ENCODE results near the gene FAAP100.

GRCh38 chr17:81590121-81590520 is 38.0 kb upstream of the FAAP100 start:
- no peak for TF ChIP-seq CTCF (IDR thresholded peaks at IDR 0.05)
- no peak for TF ChIP-seq POLR2AphosphoS5 (IDR thresholded peaks at IDR 0.05)
